Retinal pigment epithelial cell (primary cell): ENCODE data around the gene NHLRC1.
"Not testable (repeated sequence)": the region's sequence is repeated elsewhere in the genome, so short reads cannot be mapped to it uniquely, and the experiment has no call there.

ENCODE experiments used
- DNase-seq: peaks from one replicate; pipeline ENCODE4 v3.0.0-alpha.2; 2010; ENCODE audit warnings: low read depth
- H3K4me3 ChIP-seq: 2 replicates; pipeline ENCODE4 v1.5.1; 2011; ENCODE audit warnings: mild to moderate bottlenecking, low read length, control low read depth, moderate library complexity
- TF ChIP-seq, protein P1 (sequence below): conservative IDR thresholded peaks from 2 replicates; pipeline ENCODE4 v1.5.1; 2011; ENCODE audit warnings: low read depth, low read length, control low read depth, inconsistent platforms

The NHLRC1 gene

DNA sequence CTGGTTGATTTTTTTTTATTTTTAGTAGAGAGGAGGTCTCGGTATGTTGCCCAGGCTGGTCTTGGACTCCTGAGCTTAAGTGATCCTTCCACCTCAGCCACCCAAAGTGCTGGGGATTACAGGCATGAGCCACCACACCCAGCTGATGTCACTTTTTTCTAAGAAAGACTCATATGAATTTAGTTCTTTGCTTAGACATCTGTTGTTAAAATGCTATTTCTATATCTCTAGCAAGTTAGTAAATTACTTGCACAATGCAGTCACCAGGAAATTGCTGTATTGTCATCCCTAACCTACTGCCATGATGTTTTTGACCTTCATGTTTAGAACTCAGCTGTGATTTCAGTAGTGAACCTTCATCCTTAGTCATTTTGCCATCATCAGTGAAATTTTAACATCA, 38.4 kb upstream of the NHLRC1 start:
- H3K4me3 ChIP-seq, result no peak overlapping the region
- DNase-seq, result no peak
- TF ChIP-seq, protein P1, sequence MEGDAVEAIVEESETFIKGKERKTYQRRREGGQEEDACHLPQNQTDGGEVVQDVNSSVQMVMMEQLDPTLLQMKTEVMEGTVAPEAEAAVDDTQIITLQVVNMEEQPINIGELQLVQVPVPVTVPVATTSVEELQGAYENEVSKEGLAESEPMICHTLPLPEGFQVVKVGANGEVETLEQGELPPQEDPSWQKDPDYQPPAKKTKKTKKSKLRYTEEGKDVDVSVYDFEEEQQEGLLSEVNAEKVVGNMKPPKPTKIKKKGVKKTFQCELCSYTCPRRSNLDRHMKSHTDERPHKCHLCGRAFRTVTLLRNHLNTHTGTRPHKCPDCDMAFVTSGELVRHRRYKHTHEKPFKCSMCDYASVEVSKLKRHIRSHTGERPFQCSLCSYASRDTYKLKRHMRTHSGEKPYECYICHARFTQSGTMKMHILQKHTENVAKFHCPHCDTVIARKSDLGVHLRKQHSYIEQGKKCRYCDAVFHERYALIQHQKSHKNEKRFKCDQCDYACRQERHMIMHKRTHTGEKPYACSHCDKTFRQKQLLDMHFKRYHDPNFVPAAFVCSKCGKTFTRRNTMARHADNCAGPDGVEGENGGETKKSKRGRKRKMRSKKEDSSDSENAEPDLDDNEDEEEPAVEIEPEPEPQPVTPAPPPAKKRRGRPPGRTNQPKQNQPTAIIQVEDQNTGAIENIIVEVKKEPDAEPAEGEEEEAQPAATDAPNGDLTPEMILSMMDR, result no peak

DNA sequence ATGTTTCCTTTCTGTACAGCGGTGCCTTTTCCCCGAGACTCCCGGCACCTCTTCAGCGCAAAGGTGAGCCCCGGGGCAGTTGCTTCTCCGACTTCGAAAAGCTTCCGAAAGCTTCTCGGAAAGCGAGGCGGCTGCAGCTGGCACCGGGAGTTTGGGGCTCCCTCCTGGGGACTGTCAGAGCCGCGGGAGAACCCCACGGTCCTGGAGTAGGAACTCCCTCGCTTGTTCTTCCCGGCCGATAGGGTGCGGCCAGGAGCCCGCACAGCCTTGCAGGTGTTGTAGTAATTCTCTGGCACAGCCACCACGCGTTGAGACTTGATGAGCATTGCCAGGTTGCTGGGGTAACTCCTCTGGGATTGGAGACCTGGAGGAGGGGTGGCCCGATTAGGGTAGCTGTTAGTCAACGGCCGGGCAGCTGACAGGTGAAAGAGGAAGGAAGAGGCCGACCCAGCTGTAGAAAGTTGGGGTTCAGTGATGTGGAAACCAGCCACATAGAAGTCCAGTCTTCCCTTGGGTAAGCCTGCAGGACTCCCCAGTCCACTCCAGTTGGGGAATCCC, 33.5 kb upstream of the NHLRC1 start:
- peak overlapping the region; percentile 90 for H3K4me3 ChIP-seq
- TF ChIP-seq, protein P1, result peak; percentile 57
- DNase-seq, result peak; percentile 32

DNA sequence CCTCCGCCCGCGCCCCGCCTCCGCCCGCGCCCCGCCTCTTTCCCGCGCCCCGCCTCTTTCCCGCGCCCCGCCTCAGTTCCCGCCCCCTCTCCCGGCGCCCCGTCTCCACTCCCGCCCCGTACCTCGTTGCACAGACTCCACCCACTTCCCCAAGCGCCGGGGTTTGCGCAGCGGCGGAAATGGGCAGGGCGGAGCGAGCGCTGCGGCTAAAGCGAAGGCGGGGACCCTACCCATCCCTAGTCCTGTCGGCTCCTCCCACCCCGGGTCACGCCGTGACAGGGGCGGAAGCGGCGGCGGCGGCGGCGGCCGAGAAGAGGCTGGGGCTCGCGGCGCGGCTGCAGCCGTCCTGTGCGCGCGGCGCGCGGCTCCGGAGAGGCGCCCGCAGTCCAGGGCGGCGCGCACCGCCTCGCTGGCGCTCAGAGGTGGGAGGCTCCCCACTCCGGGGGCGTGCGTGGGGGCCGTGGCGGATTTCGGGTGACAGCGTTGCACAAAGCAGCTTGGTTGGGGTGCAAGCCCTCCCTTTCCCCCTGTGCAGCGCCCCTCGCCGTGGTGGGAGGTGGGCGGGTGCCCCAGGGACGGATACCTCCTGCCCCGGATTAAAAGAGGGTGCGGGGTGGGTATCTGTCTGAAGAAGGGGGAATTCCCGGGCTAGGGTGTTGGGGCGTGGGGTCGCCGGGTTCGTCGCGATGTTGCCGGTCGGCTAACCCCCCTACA, 32.8 kb upstream of the NHLRC1 start, which contains the start of gene KDM1B:
TSS of gene KDM1B (plus strand) at position 273 of the 714 bp plus-strand sequence. CDS start 4,474 bp downstream, outside the sequence.
- TF ChIP-seq, protein P1, result no peak
- H3K4me3 ChIP-seq, result peak within 1 kb of the TSS; percentile 99
- DNase-seq, result peak; percentile 92

DNA sequence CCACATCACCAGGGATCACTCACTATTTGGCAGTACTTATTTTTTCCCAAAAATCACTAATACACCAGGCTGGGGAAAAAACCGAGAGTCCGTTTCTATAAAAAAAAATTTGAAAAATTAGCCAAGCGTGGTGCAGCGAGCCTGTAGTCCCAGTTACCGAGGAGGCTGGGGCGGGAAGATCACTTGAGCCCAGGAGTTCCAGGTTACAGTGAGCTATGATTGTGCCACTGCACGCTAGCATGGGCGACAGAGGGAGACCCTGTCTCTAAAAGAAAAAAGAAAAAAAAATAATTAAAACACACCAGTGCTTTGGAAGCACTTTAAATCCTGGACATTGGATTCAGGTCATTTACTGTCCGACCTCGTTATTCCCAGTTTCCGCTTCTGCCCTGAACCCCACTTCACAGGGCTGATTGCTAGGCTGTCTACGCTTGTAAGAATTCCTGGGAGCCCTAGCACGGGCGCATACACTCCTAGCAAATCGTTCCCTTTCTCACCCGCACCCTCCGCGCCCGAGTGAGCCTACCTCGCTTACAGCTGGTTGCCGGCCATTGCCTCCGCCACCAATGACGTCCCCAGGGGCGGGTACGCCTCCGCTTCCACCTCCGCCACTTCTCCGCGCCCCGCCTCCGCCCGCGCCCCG, 32.2 kb upstream of the NHLRC1 start, which contains the start of gene TPMT:
TSS of gene TPMT (minus strand) at position 571 of the 643 bp plus-strand sequence. CDS start 5,950 bp downstream, outside the sequence.
- no peak for DNase-seq
- H3K4me3 ChIP-seq, result peak within 1 kb of the TSS; percentile 99
- TF ChIP-seq, protein P1, result no peak

DNA sequence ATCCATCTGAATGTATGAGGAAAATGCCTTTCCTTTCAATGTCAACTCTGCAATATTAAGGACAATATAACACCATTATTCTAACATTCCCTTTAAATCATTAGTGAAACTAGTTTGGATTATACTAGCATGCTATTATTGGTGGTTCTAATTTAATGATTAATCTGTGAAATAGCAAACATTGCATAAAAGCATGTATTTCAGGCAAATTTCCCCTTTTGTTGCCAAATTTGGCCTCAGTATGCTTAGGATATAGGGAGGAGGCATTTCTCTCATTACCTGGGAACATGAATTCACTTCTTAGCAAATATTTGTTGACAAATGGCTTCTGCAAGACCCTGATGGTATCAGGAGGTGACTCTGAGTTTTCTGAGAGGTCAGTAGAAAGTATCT, 30.8 kb upstream of the NHLRC1 start:
- no peak for DNase-seq
- TF ChIP-seq, protein P1, result no peak
- H3K4me3 ChIP-seq, result no peak overlapping the region

DNA sequence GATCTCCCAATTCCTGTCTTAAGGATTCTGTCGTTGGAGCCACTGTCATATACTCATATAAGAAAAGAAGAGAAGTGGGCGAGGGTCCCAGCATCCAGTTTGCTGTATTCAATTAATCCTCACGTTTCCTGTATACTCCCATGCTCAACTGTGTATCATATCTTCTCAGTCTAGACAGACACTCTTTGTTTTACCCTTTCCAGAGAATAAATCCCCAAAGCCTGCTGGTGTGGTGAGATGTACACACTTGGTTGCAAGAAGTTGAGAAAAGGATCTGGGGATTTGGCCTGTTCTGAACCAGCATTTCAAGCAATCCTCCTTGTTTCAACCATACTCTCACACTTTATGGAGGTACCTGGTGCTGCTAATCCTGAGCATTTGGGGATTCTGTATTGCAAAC, 29.3 kb upstream of the NHLRC1 start:
- DNase-seq, result no peak
- TF ChIP-seq, protein P1, result no peak
- no peak overlapping the region for H3K4me3 ChIP-seq

DNA sequence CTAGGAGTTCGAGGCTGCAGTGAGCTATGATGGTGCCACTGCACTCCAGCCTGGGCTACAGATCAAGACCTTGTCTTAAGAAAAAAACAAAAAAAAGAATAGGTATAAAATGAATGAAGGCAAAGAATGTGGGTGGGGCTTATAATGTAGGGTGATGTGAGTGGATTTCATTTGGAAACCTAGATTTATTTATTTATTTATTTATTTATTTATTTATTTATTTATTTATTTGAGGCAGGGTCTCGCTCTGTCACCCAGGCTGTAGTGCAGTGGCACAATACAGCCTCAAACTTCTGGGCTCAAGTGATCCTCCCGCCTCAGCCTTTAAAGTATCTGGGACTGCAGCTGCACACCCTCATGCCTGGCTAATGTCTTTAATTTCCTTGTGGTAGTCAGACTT, 28.9 kb upstream of the NHLRC1 start:
- H3K4me3 ChIP-seq, DNase-seq: not testable (repeated sequence)
